GM20000 (cell line): Measurements from ENCODE around the gene ANO6.

ENCODE experiments used
- DNase-seq: peaks from one replicate; pipeline ENCODE4 v3.0.0; 2012; ENCODE audit warnings: low spot score
- CTCF ChIP-seq: IDR thresholded peaks from 2 replicates; pipeline ENCODE4 v1.5.1; 2012; ENCODE audit warnings: mild to moderate bottlenecking, control low read depth; ENCODE audit errors: extremely low read depth, missing control alignments

Gene ANO6

GRCh38 chr12:45214071-45214470, 1.8 kb upstream of the ANO6 start:
- no peak for TF ChIP-seq CTCF

GRCh38 chr12:45214749-45215418, 1.0 kb upstream of the ANO6 start:
- DNase-seq = no peak

More at GRCh38 chr12:45214071-45214470, 1.8 kb upstream of the ANO6 start:
- no peak for DNase-seq

GRCh38 chr12:45216230-45216982, 511 bp downstream of the ANO6 start:
- DNase-seq = peak; percentile 73
- TF ChIP-seq CTCF = no peak

More at GRCh38 chr12:45214749-45215418, 1.0 kb upstream of the ANO6 start:
- no peak for TF ChIP-seq CTCF

- no peak for TF ChIP-seq CTCF
- no peak for DNase-seq
These were observed 1.1 kb downstream of the ANO6 start for GRCh38 chr12:45216983-45217485.

- no peak for DNase-seq
- TF ChIP-seq CTCF = no peak
These were observed 2.0 kb downstream of the ANO6 start for GRCh38 chr12:45217846-45218245.

- TF ChIP-seq CTCF = no peak
- no peak for DNase-seq
These were observed 3.7 kb downstream of the ANO6 start for GRCh38 chr12:45219621-45220020.

- DNase-seq = no peak
- no peak for TF ChIP-seq CTCF
These were observed 4.6 kb downstream of the ANO6 start for GRCh38 chr12:45220363-45220931.
